H1 (cell line): ENCODE data around the gene RAB24. TPM values are rescaled to one million over a fixed set of nuclear protein-coding genes. Genes with fewer than 3 reads are reported as not detected.

Experiments used
- CTCF ChIA-PET: fragments of 300-600 bp; sonication (Branson Sonifier 250); formaldehyde crosslinking; loops from one replicate; lab custom pipeline; 2021; ENCODE audit not compliant: partially characterized antibody; lab: Charles Lee
- POLR2A ChIA-PET: fragments of 300-600 bp; sonication (Branson Sonifier 250); formaldehyde crosslinking; loops from one replicate; lab custom pipeline; 2021; ENCODE audit warnings: inconsistent platforms; ENCODE audit not compliant: partially characterized antibody; lab: Charles Lee
- DNase-seq, 2 experiments: peaks; one replicate each; pipeline versions ENCODE4 v3.0.0 to v3.0.0-alpha.2; 2010 to 2022; ENCODE audit warnings: low spot score in 2 of 2, low read depth in 1 of 2, mixed read lengths in 1 of 2
- FAIRE-seq: peaks from 2 replicates; lab custom pipeline; 2011; peaks lifted over from hg19 to GRCh38; lab: Jason Lieb, UNC
- H2AFZ ChIP-seq: 2 replicates; pipeline ENCODE4 v1.8.1; 2012; ENCODE audit warnings: low read length, inconsistent platforms
- H2AK5ac ChIP-seq: 2 replicates; pipeline ENCODE4 v1.6.1; 2013; ENCODE audit warnings: low read depth, low read length
- H2BK120ac ChIP-seq: replicated peaks from 2 replicates; pipeline ENCODE3; 2013; ENCODE audit warnings: low read depth, low read length, inconsistent platforms
- H2BK12ac ChIP-seq: 2 replicates; pipeline ENCODE4 v1.6.1; 2013; ENCODE audit warnings: low read depth, low read length
- H2BK15ac ChIP-seq: 2 replicates; pipeline ENCODE4 v1.6.1; 2013; ENCODE audit warnings: low read length
- H2BK20ac ChIP-seq: 2 replicates; pipeline ENCODE4 v1.6.1; 2013; ENCODE audit warnings: low read length
- H2BK5ac ChIP-seq: 2 replicates; pipeline ENCODE4 v1.6.1; 2013; ENCODE audit warnings: low read depth, low read length
- H3K14ac ChIP-seq: 2 replicates; pipeline ENCODE4 v1.6.1; 2013; ENCODE audit warnings: inconsistent platforms; ENCODE audit not compliant: insufficient read length
- H3K18ac ChIP-seq: 2 replicates; pipeline ENCODE4 v1.6.1; 2013; ENCODE audit warnings: low read length; ENCODE audit errors: extremely low read depth
- H3K23ac ChIP-seq: 2 replicates; pipeline ENCODE4 v1.6.1; 2013; ENCODE audit warnings: inconsistent platforms; ENCODE audit not compliant: insufficient read length
- H3K23me2 ChIP-seq: 2 replicates; pipeline ENCODE4 v1.6.1; 2013; ENCODE audit warnings: low read depth, low read length
- H3K27ac ChIP-seq: 2 replicates; pipeline ENCODE4 v1.6.1; 2011; ENCODE audit warnings: low read depth, low read length, inconsistent platforms
- H3K27me3 ChIP-seq, 4 experiments: replicated peaks in 1 of 4; 1 replicate in 1 of 4; 2 replicates in 3 of 4; pipeline versions ENCODE4 v1.6.1 to v1.8.1; 2011 to 2013; ENCODE audit warnings: low read length in 3 of 4, mild to moderate bottlenecking in 3 of 4, inconsistent platforms in 2 of 4, mixed read lengths in 2 of 4, moderate library complexity in 1 of 4; ENCODE audit not compliant: control insufficient read depth in 3 of 4, insufficient read depth in 3 of 4; ENCODE audit errors: extremely low read depth in 1 of 4
- H3K36me3 ChIP-seq, 4 experiments: 2 replicates each; pipeline versions ENCODE4 v1.6.1 to v1.8.1; 2011 to 2013; ENCODE audit warnings: mild to moderate bottlenecking in 4 of 4, low read length in 3 of 4, moderate library complexity in 2 of 4, control low read depth in 1 of 4, inconsistent platforms in 1 of 4; ENCODE audit not compliant: insufficient read depth in 4 of 4, control insufficient read depth in 2 of 4
- H3K4ac ChIP-seq: replicated peaks from 2 replicates; pipeline ENCODE3; 2013; ENCODE audit warnings: low read length, low read depth, mixed read lengths, inconsistent platforms; ENCODE audit not compliant: insufficient read length
- H3K4me1 ChIP-seq, 4 experiments: replicated peaks in 1 of 4; 1 replicate in 1 of 4; 2 replicates in 3 of 4; pipeline versions ENCODE4 v1.6.1 to v1.8.1; 2011 to 2013; ENCODE audit warnings: low read length in 3 of 4, inconsistent platforms in 2 of 4, mixed read lengths in 1 of 4; ENCODE audit not compliant: insufficient read depth in 4 of 4, control insufficient read depth in 3 of 4
- H3K4me2 ChIP-seq, 2 experiments: 2 replicates each; pipeline versions ENCODE4 v1.6.1 to v1.8.1; 2011 to 2013; ENCODE audit warnings: low read depth in 2 of 2, low read length in 2 of 2, control low read depth in 1 of 2, inconsistent platforms in 1 of 2, mild to moderate bottlenecking in 1 of 2; ENCODE audit not compliant: insufficient read depth in 1 of 2
- H3K4me3 ChIP-seq, 4 experiments: fragments of 200-600, 300-600 bp in 1 of 4; sonication (generic), shearing (Covaris generic), sonication (Bioruptor Twin) in 1 of 4; 2 replicates each; pipeline versions ENCODE4 v1.5.1 to v1.8.1; 2011 to 2016; ENCODE audit warnings: low read length in 4 of 4, low read depth in 3 of 4, control low read depth in 2 of 4, inconsistent platforms in 2 of 4, mild to moderate bottlenecking in 2 of 4, mixed read lengths in 1 of 4, moderate library complexity in 1 of 4; ENCODE audit not compliant: insufficient read depth in 2 of 4; ENCODE audit errors: extremely low read depth in 1 of 4
- H3K56ac ChIP-seq: replicated peaks from 2 replicates; pipeline ENCODE3; 2013; ENCODE audit warnings: low read depth, mild to moderate bottlenecking, mixed read lengths, low read length, inconsistent platforms; ENCODE audit not compliant: insufficient read length
- H3K79me1 ChIP-seq: 2 replicates; pipeline ENCODE4 v1.6.1; 2013; ENCODE audit warnings: low read depth, low read length, control low read depth
- H3K79me2 ChIP-seq, 2 experiments: 2 replicates each; pipeline versions ENCODE4 v1.6.1 to v1.8.1; 2012 to 2013; ENCODE audit warnings: low read length in 2 of 2, mild to moderate bottlenecking in 2 of 2, inconsistent platforms in 1 of 2; ENCODE audit not compliant: insufficient read depth in 2 of 2, control insufficient read depth in 1 of 2
- H3K9ac ChIP-seq, 4 experiments: replicated peaks in 1 of 4; 1 replicate in 1 of 4; 2 replicates in 3 of 4; pipeline versions ENCODE4 v1.6.1 to v1.8.1; 2011 to 2013; ENCODE audit warnings: low read depth in 3 of 4, low read length in 3 of 4, control low read depth in 2 of 4, mild to moderate bottlenecking in 2 of 4, moderate library complexity in 2 of 4, inconsistent platforms in 1 of 4; ENCODE audit errors: extremely low read depth in 1 of 4
- H3K9me3 ChIP-seq, 2 experiments: 2 replicates each; pipeline versions ENCODE4 v1.6.1 to v1.8.1; 2012 to 2013; ENCODE audit warnings: mild to moderate bottlenecking in 2 of 2, moderate library complexity in 2 of 2, control low read depth in 1 of 2, inconsistent platforms in 1 of 2, low read depth in 1 of 2, low read length in 1 of 2, mixed read lengths in 1 of 2; ENCODE audit not compliant: insufficient read depth in 2 of 2
- H4K20me1 ChIP-seq, 2 experiments: replicated peaks in 1 of 2; 2 replicates each; pipeline versions ENCODE3 to v1.8.1; 2011 to 2013; ENCODE audit warnings: inconsistent platforms in 2 of 2, low read length in 2 of 2, mild to moderate bottlenecking in 1 of 2; ENCODE audit not compliant: insufficient read depth in 2 of 2, control insufficient read depth in 1 of 2
- H4K5ac ChIP-seq: 2 replicates; pipeline ENCODE4 v1.6.1; 2013; ENCODE audit warnings: low read length, low read depth, mixed read lengths, inconsistent platforms; ENCODE audit not compliant: insufficient read length
- H4K8ac ChIP-seq: 2 replicates; pipeline ENCODE4 v1.8.0; 2013; ENCODE audit warnings: mild to moderate bottlenecking, moderate library complexity, low read length, inconsistent platforms; ENCODE audit not compliant: insufficient read depth; ENCODE audit errors: extremely low read depth
- H4K91ac ChIP-seq: replicated peaks from 2 replicates; pipeline ENCODE3; 2013; ENCODE audit warnings: low read length, mixed read lengths, inconsistent platforms; ENCODE audit not compliant: insufficient read length
- CHD2 ChIP-seq: IDR thresholded peaks from 2 replicates; pipeline ENCODE4 v1.6.1; 2012; ENCODE audit warnings: low read length, improper control_type of control experiment
- EGR1 ChIP-seq: IDR thresholded peaks from 2 replicates; pipeline ENCODE4 v1.6.1; 2011; ENCODE audit warnings: low read depth, low read length, borderline replicate concordance
- GABPA ChIP-seq: IDR thresholded peaks from 2 replicates; pipeline ENCODE4 v1.6.1; 2011; ENCODE audit warnings: mild to moderate bottlenecking, low read length, moderate library complexity, borderline replicate concordance; ENCODE audit not compliant: insufficient read depth
- HDAC6 ChIP-seq: IDR thresholded peaks from one replicate; pipeline ENCODE4 v1.7.1; 2012; ENCODE audit warnings: low read depth, mild to moderate bottlenecking, inconsistent platforms, low read length, moderate library complexity
- KDM1A ChIP-seq: fragments of 200-600, 300-600 bp; sonication (generic); IDR thresholded peaks from 2 replicates; pipeline ENCODE4 v1.7.1; 2016; ENCODE audit warnings: mild to moderate bottlenecking, low read length, borderline replicate concordance
- NANOG ChIP-seq: IDR thresholded peaks from 2 replicates; pipeline ENCODE4 v1.6.1; 2011; ENCODE audit warnings: low read length, low read depth, mild to moderate bottlenecking, inconsistent platforms; ENCODE audit not compliant: insufficient read depth, poor library complexity, severe bottlenecking
- RXRA ChIP-seq: IDR thresholded peaks from 2 replicates; pipeline ENCODE4 v1.6.1; 2011; ENCODE audit warnings: low read depth, mild to moderate bottlenecking, low read length, moderate library complexity; ENCODE audit not compliant: insufficient read depth
- SIN3A ChIP-seq, 2 experiments: IDR thresholded peaks in 1 of 2; conservative IDR thresholded peaks in 1 of 2; 2 replicates each; pipeline ENCODE4 v1.6.1; 2011 to 2012; ENCODE audit warnings: low read length in 2 of 2, improper control_type of control experiment in 1 of 2, low read depth in 1 of 2, mild to moderate bottlenecking in 1 of 2
- SRF ChIP-seq: IDR thresholded peaks from 2 replicates; pipeline ENCODE4 v1.6.1; 2011; ENCODE audit warnings: mild to moderate bottlenecking, low read depth, low read length, moderate library complexity
- TAF1 ChIP-seq: IDR thresholded peaks from 2 replicates; pipeline ENCODE4 v1.6.1; 2011; ENCODE audit warnings: mild to moderate bottlenecking, low read depth, low read length
- TBP ChIP-seq: IDR thresholded peaks from 2 replicates; pipeline ENCODE4 v1.6.1; 2011; ENCODE audit warnings: low read depth, low read length, improper control_type of control experiment
- ZNF274 ChIP-seq: IDR thresholded peaks from 2 replicates; pipeline ENCODE4 v1.7.0; 2012; ENCODE audit warnings: low read length, borderline replicate concordance; ENCODE audit errors: extremely low read depth
- WGBS, 2 experiments: shearing (Covaris generic) in 1 of 2; methylation state at CpG; one replicate each; pipeline versions ENCODE4 v1.1.6 to v1.1.7; 2013 to 2015; ENCODE audit warnings: low lambda C conversion rate in 2 of 2, mixed read lengths in 2 of 2, inconsistent platforms in 1 of 2, low coverage in 1 of 2, missing lambda C conversion rate in 1 of 2; ENCODE audit not compliant: insufficient replicate concordance in 2 of 2, insufficient coverage in 1 of 2, insufficient read length in 1 of 2; ENCODE audit errors: extremely low coverage in 1 of 2, missing lambda C conversion rate in 1 of 2; 5-methylcytosine and 5-hydroxymethylcytosine counted together
- polyA plus RNA-seq, 7 experiments: library from polyadenylated mRNA; depleted of rRNA in 3 of 7; stranded (reverse) in 5 of 7; unstranded in 2 of 7; fragments of >200 nt in 5 of 7; fragments of 200-250 nt in 2 of 7; gene quantifications; 1 replicate in 5 of 7; 2 replicates in 1 of 7; 4 replicates in 1 of 7; pipeline versions ENCODE4 v1.2.1 to v1.2.3, GENCODE V29; 2011 to 2013; ENCODE audit warnings: missing spikeins in 2 of 7, mixed read lengths in 2 of 7
- total RNA-seq: library from RNA; stranded (reverse); fragmentation: NEBNext Ultra II Directional; extraction: Animal tissue kit (Norgen Biotek cat#: 25700); gene quantifications from 2 replicates; pipeline ENCODE4 v1.2.1, GENCODE V29; 2021
- TF ChIP-seq, protein P1 (sequence below): IDR thresholded peaks from 2 replicates; pipeline ENCODE4 v1.6.1; 2011; ENCODE audit warnings: low read length, improper control_type of control experiment

Gene RAB24
- total and polyA plus RNA-seq, 2 of the 8 experiments (the other 6 are each of a cell fraction or from before 2014, with no cell fraction given) = 18.8 to 33.8 TPM

DNA sequence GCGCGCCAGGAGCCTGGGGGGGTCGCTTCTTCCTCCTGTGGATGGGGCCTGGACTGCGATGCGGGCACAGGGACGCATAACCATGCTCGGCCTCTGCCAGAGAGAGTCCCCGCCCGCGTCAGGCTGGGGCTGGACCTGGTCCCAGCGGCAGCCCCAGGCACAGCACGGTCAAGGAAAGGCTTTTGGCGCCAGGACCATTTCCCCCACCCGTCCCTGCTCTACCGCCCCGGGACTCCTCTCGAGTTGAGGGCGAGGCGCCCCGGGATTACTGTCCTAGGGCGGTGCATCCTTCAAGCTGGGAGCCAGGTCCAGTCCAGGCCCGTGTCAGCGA lies 7.8 kb upstream of the RAB24 start:
- H2AFZ ChIP-seq = no peak overlapping the region
- H3K56ac ChIP-seq = no peak overlapping the region
- H3K27me3 ChIP-seq = no peaks in the 10 kb centered on the region
- H3K14ac ChIP-seq = no peak overlapping the region
- peaks cover 0 to 6% (median 6%) of the 10 kb centered on the region in 4 experiments; a peak in 5 of 8 replicates for H3K36me3 ChIP-seq
- no peak overlapping the region for H3K23ac ChIP-seq
- H2BK20ac ChIP-seq = no peak overlapping the region
- H4K91ac ChIP-seq = no peak overlapping the region
- H2BK15ac ChIP-seq = no peak overlapping the region
- peaks cover 11% of the 10 kb centered on the region for H3K23me2 ChIP-seq
- H2BK120ac ChIP-seq = no peak overlapping the region
- H3K79me2 ChIP-seq = no peaks in the 10 kb centered on the region
- no peak overlapping the region for H2BK5ac ChIP-seq
- ChIA-PET POLR2A (interaction anchor here (0.8 to 6.0 kb wide), 11 partner anchors 9 to 198 kb away, joined by 3 to 26 read pairs (median 5); partner anchors contain the start of genes LMAN2, NSD1, PRELID1 and PRR7), CTCF (interaction anchor here (1.1 to 16.6 kb wide), 6 partner anchors 12 to 199 kb away, joined by 4 to 251 read pairs (median 34); no protein-coding TSS in a partner anchor)
- peaks cover 0 to 8% of the 10 kb centered on the region in 2 experiments for H4K20me1 ChIP-seq
- H4K8ac ChIP-seq = no peak overlapping the region; the same call in 1 of the 2 replicates
- no peak overlapping the region for H3K4ac ChIP-seq
- FAIRE-seq (no peak), DNase-seq (no peak)
- H3K79me1 ChIP-seq = no peaks in the 10 kb centered on the region
- peaks cover 0 to 19% (median 14%) of the 10 kb centered on the region in 4 experiments; a peak in 6 of 7 replicates for H3K4me1 ChIP-seq
- H3K4me2 ChIP-seq = peak overlapping the region; percentile 97 to 99
- H3K4me3 ChIP-seq = peak overlapping the region; percentile 52 to 75 (median 67)
- WGBS, 2 experiments = 5% methylated on average over 18 of the region's 23 CpGs; no CpG with 5 or more reads in 1 of the 2 experiments
- no peak overlapping the region for H4K5ac ChIP-seq
- no peak overlapping the region for H2AK5ac ChIP-seq
- no peak overlapping the region for H3K27ac ChIP-seq
- H2BK12ac ChIP-seq = no peak overlapping the region
- H3K9ac ChIP-seq = peak overlapping the region in 3 of 4 experiments; percentile 42 to 83 (median 54); a peak in 6 of 7 replicates
- H3K9me3 ChIP-seq = no peaks in the 10 kb centered on the region
- peak overlapping the region; percentile 38; the same call in 1 of the 2 replicates for H3K18ac ChIP-seq
- TF ChIP-seq EGR1 (no peak), KDM1A (no peak), ZNF274 (no peak), RXRA (no peak), TBP (no peak), GABPA (no peak), SIN3A (conservative IDR thresholded peaks at IDR 0.05 in 1 of 2, IDR thresholded peaks at IDR 0.05 in 1 of 2; ENCODE audit: low read depth in 1 of 2, low read length in 2 of 2) (no peak), CHD2 (no peak), TAF1 (no peak), HDAC6 (no peak), SRF (no peak), NANOG (no peak)
- TF ChIP-seq, protein P1, sequence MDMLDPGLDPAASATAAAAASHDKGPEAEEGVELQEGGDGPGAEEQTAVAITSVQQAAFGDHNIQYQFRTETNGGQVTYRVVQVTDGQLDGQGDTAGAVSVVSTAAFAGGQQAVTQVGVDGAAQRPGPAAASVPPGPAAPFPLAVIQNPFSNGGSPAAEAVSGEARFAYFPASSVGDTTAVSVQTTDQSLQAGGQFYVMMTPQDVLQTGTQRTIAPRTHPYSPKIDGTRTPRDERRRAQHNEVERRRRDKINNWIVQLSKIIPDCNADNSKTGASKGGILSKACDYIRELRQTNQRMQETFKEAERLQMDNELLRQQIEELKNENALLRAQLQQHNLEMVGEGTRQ = no peak
